Measurements from ENCODE around the gene STXBP6.
"Not testable (repeated sequence)": the region's sequence is repeated elsewhere in the genome, so short reads cannot be mapped to it uniquely, and the experiment has no call there.

Gene STXBP6

GRCh38 chr14:24978862-24979724 lies 70.9 kb downstream of the STXBP6 start:
- DNase-seq, result peak; percentile 17 to 22
- TF ChIP-seq GATA1 (IDR thresholded peaks at IDR 0.05; ENCODE audit: low read depth, low read length), result no peak
- no peak for TF ChIP-seq POLR2A (IDR thresholded peaks at IDR 0.05; ENCODE audit: low read length)

GRCh38 chr14:24976602-24977001 lies 73.3 kb downstream of the STXBP6 start:
- no peak for DNase-seq
- TF ChIP-seq POLR2A (IDR thresholded peaks at IDR 0.05; ENCODE audit: low read length) (no peak), GATA1 (IDR thresholded peaks at IDR 0.05; ENCODE audit: low read depth, low read length) (no peak)

GRCh38 chr14:24975393-24975792 lies 74.6 kb downstream of the STXBP6 start:
- no peak for DNase-seq
- TF ChIP-seq POLR2A (IDR thresholded peaks at IDR 0.05; ENCODE audit: low read length) (no peak), GATA1 (IDR thresholded peaks at IDR 0.05; ENCODE audit: low read depth, low read length) (no peak)

- no peak for DNase-seq
- TF ChIP-seq GATA1 (IDR thresholded peaks at IDR 0.05; ENCODE audit: low read depth, low read length) (no peak), POLR2A (IDR thresholded peaks at IDR 0.05; ENCODE audit: low read length) (no peak)
Measured at GRCh38 chr14:24974591-24975374, 75.2 kb downstream of the STXBP6 start.

- no peak for DNase-seq
- TF ChIP-seq POLR2A (IDR thresholded peaks at IDR 0.05; ENCODE audit: low read length) (no peak), GATA1 (IDR thresholded peaks at IDR 0.05; ENCODE audit: low read depth, low read length) (no peak)
Measured at GRCh38 chr14:24972844-24973243, 77.1 kb downstream of the STXBP6 start.

GRCh38 chr14:24971255-24971654 lies 78.7 kb downstream of the STXBP6 start:
- no peak for TF ChIP-seq GATA1 (IDR thresholded peaks at IDR 0.05; ENCODE audit: low read depth, low read length)
- no peak for TF ChIP-seq POLR2A (IDR thresholded peaks at IDR 0.05; ENCODE audit: low read length)
- no peak for DNase-seq

- DNase-seq, result no peak
- TF ChIP-seq POLR2A (IDR thresholded peaks at IDR 0.05; ENCODE audit: low read length) (no peak), GATA1 (IDR thresholded peaks at IDR 0.05; ENCODE audit: low read depth, low read length) (no peak)
Measured at GRCh38 chr14:24966579-24966964, 83.4 kb downstream of the STXBP6 start.

GRCh38 chr14:24965934-24966578 lies 83.9 kb downstream of the STXBP6 start:
- peak; percentile 34 to 46 for DNase-seq
- no peak for TF ChIP-seq GATA1 (IDR thresholded peaks at IDR 0.05; ENCODE audit: low read depth, low read length)
- TF ChIP-seq POLR2A (IDR thresholded peaks at IDR 0.05; ENCODE audit: low read length), result no peak

- no peak for DNase-seq
- TF ChIP-seq GATA1 (IDR thresholded peaks at IDR 0.05; ENCODE audit: low read depth, low read length), result no peak
- no peak for TF ChIP-seq POLR2A (IDR thresholded peaks at IDR 0.05; ENCODE audit: low read length)
Measured at GRCh38 chr14:24965578-24965933, 84.4 kb downstream of the STXBP6 start.

- no peak for DNase-seq
Measured at GRCh38 chr14:24964591-24964990, 85.4 kb downstream of the STXBP6 start.

GRCh38 chr14:24964048-24964447 lies 85.9 kb downstream of the STXBP6 start:
- DNase-seq, result no peak
- no peak for TF ChIP-seq POLR2A (IDR thresholded peaks at IDR 0.05; ENCODE audit: low read length)
- no peak for TF ChIP-seq GATA1 (IDR thresholded peaks at IDR 0.05; ENCODE audit: low read depth, low read length)

More at GRCh38 chr14:24964591-24964990, 85.4 kb downstream of the STXBP6 start:
- TF ChIP-seq POLR2A (IDR thresholded peaks at IDR 0.05; ENCODE audit: low read length) (no peak), GATA1 (IDR thresholded peaks at IDR 0.05; ENCODE audit: low read depth, low read length) (no peak)

GRCh38 chr14:24962118-24962517 lies 87.8 kb downstream of the STXBP6 start:
- DNase-seq, result not testable (repeated sequence)

GRCh38 chr14:24960816-24961215 lies 89.1 kb downstream of the STXBP6 start:
- DNase-seq, result no peak
- TF ChIP-seq GATA1 (IDR thresholded peaks at IDR 0.05; ENCODE audit: low read depth, low read length) (no peak), POLR2A (IDR thresholded peaks at IDR 0.05; ENCODE audit: low read length) (no peak)

- no peak for DNase-seq
- no peak for TF ChIP-seq POLR2A (IDR thresholded peaks at IDR 0.05; ENCODE audit: low read length)
- TF ChIP-seq GATA1 (IDR thresholded peaks at IDR 0.05; ENCODE audit: low read depth, low read length), result no peak
Measured at GRCh38 chr14:24959791-24960331, 90.1 kb downstream of the STXBP6 start.

Measured in erythroblast (primary cell).